Endothelial cell of umbilical vein (primary cell): ENCODE results near the gene CUBN. TPM values are rescaled to one million over a fixed set of nuclear protein-coding genes. Genes with fewer than 3 reads are reported as not detected.

Experiments
- BruUV-seq: library from RNA; stranded (reverse); fragments of 400-500 nt; replicated peaks from 2 replicates; lab custom pipeline; 2021; lab: Mats Ljungman, UMichigan
- CTCF ChIA-PET: fragments of 300-600, 350-600 bp; sonication (Branson Sonifier 250); formaldehyde crosslinking; loops from one replicate; lab custom pipeline; 2021; ENCODE audit warnings: antibody characterized with exemption, inconsistent platforms; lab: Charles Lee
- POLR2A ChIA-PET: fragments of 300-600, 350-600 bp; sonication (Branson Sonifier 250); formaldehyde crosslinking; loops from one replicate; lab custom pipeline; 2021; ENCODE audit warnings: antibody characterized with exemption, inconsistent platforms; lab: Charles Lee
- DNase-seq: peaks from one replicate; pipeline ENCODE4 v3.0.0-alpha.2; 2011; ENCODE audit warnings: low read depth, low spot score
- FAIRE-seq: peaks from 2 replicates; lab custom pipeline; 2011; peaks lifted over from hg19 to GRCh38; lab: Jason Lieb, UNC
- H2AFZ ChIP-seq: 2 replicates; pipeline ENCODE4 v1.6.0; 2012; ENCODE audit warnings: low read depth, low read length, control low read depth, inconsistent platforms
- H3K27ac ChIP-seq: 2 replicates; pipeline ENCODE4 v1.5.1; 2011; ENCODE audit warnings: low read depth, mild to moderate bottlenecking, control low read depth, low read length, moderate library complexity; ENCODE audit not compliant: insufficient read depth
- H3K27me3 ChIP-seq, 2 experiments: 2 replicates each; pipeline versions ENCODE4 v1.6.0 to v1.6.1; 2011; ENCODE audit warnings: low read length in 2 of 2, mixed read lengths in 1 of 2; ENCODE audit not compliant: control insufficient read depth in 2 of 2, insufficient read depth in 2 of 2
- H3K36me3 ChIP-seq, 2 experiments: 2 replicates in 1 of 2; 3 replicates in 1 of 2; pipeline ENCODE4 v1.5.1; 2011; ENCODE audit warnings: low read length in 2 of 2, mild to moderate bottlenecking in 1 of 2, moderate library complexity in 1 of 2; ENCODE audit not compliant: control insufficient read depth in 2 of 2, insufficient read depth in 2 of 2; ENCODE audit errors: extremely low read depth in 1 of 2
- H3K4me1 ChIP-seq: 3 replicates; pipeline ENCODE4 v1.5.1; 2011; ENCODE audit warnings: mild to moderate bottlenecking, low read length; ENCODE audit not compliant: control insufficient read depth, insufficient read depth; ENCODE audit errors: extremely low read depth
- H3K4me2 ChIP-seq: 2 replicates; pipeline ENCODE4 v1.6.1; 2011; ENCODE audit warnings: low read length, control low read depth, mixed read lengths; ENCODE audit not compliant: insufficient read depth
- H3K4me3 ChIP-seq, 3 experiments: fragments of 200-600 bp in 1 of 3; sonication (generic), shearing (Covaris generic) in 1 of 3; replicated peaks in 1 of 3; 2 replicates each; pipeline ENCODE4 v1.5.1; 2011 to 2016; ENCODE audit warnings: control low read depth in 3 of 3, low read length in 3 of 3, mild to moderate bottlenecking in 2 of 3, inconsistent platforms in 1 of 3, low read depth in 1 of 3, moderate library complexity in 1 of 3; ENCODE audit not compliant: insufficient read depth in 1 of 3
- H3K79me2 ChIP-seq: 2 replicates; pipeline ENCODE4 v1.6.0; 2012; ENCODE audit warnings: low read length, inconsistent platforms; ENCODE audit not compliant: control insufficient read depth, insufficient read depth
- H3K9ac ChIP-seq: replicated peaks from 2 replicates; pipeline ENCODE3; 2011; ENCODE audit warnings: low read length, control low read depth; ENCODE audit not compliant: insufficient read depth; ENCODE audit errors: extremely low read depth
- H3K9me1 ChIP-seq: replicated peaks from 3 replicates; pipeline ENCODE4 v1.6.0; 2011; ENCODE audit warnings: mild to moderate bottlenecking, low read length; ENCODE audit not compliant: control insufficient read depth, insufficient read depth; ENCODE audit errors: extremely low read depth
- H3K9me3 ChIP-seq: replicated peaks from 2 replicates; pipeline ENCODE4 v1.5.1; 2012; ENCODE audit warnings: low read length, inconsistent platforms; ENCODE audit not compliant: control insufficient read depth, insufficient read depth
- H4K20me1 ChIP-seq: replicated peaks from 2 replicates; pipeline ENCODE3; 2011; ENCODE audit warnings: mild to moderate bottlenecking, low read length; ENCODE audit not compliant: control insufficient read depth, insufficient read depth; ENCODE audit errors: extremely low read depth
- FOS ChIP-seq: IDR thresholded peaks from 2 replicates; pipeline ENCODE4 v1.6.1; 2011; ENCODE audit warnings: mild to moderate bottlenecking, low read length, moderate library complexity, borderline replicate concordance; ENCODE audit not compliant: insufficient read depth
- JUN ChIP-seq: IDR thresholded peaks from 2 replicates; pipeline ENCODE4 v1.6.1; 2011; ENCODE audit warnings: borderline replicate concordance, low read depth; ENCODE audit not compliant: insufficient read length, insufficient read depth
- MAX ChIP-seq: IDR thresholded peaks from 2 replicates; pipeline ENCODE4 v1.6.1; 2011; ENCODE audit not compliant: insufficient read depth, insufficient read length
- dilution Hi-C: fragments of 300-500 bp; cut with MboI; formaldehyde crosslinking; loops from one replicate; pipeline ENCODE4 v1.15.0; 2019; ENCODE audit warnings: low sequenced_read_pairs; ENCODE audit not compliant: extremely low pct_ligation_motif_present
- intact Hi-C: fragments of 100-400 bp; cut with micrococcal nuclease; formaldehyde crosslinking; loops from one replicate; pipeline ENCODE4 v1.10.0; 2022
- polyA plus RNA-seq, 4 experiments: library from polyadenylated mRNA; depleted of rRNA in 3 of 4; stranded (reverse) in 3 of 4; unstranded in 1 of 4; fragments of >200 nt; gene quantifications; 2 replicates each; pipeline versions ENCODE4 v1.2.1 to v1.2.3, GENCODE V29; 2011 to 2012; ENCODE audit warnings: missing spikeins in 1 of 4
- total RNA-seq: library from RNA; stranded (reverse); gene quantifications from 2 replicates; pipeline ENCODE4 v1.2.3, GENCODE V29; 2021

The CUBN gene
- total and polyA plus RNA-seq, 2 donors (not counting 3 experiments of a cell fraction or from before 2014, with no cell fraction given) = 2.7 to 4.6 TPM

GRCh38 chr10:16942381-16943078 lies 187.1 kb downstream of the CUBN start:
- FAIRE-seq = no peak
- Histone ChIP-seq H3K4me1 (peaks cover 20% of the 10 kb centered on the region), H3K9me1 (no peaks in the 10 kb centered on the region), H3K36me3 (no peaks in the 10 kb centered on the region), H2AFZ (peak overlapping the region; percentile 11), H3K27ac (no peak overlapping the region), H4K20me1 (no peaks in the 10 kb centered on the region), H3K4me2 (no peak overlapping the region), H3K4me3 (no peak overlapping the region), H3K9me3 (no peaks in the 10 kb centered on the region), H3K27me3 (no peaks in the 10 kb centered on the region), H3K9ac (no peak overlapping the region), H3K79me2 (no peaks in the 10 kb centered on the region)
- dilution Hi-C loops = no loop called here
- TF ChIP-seq MAX = no peak
- TF ChIP-seq FOS = no peak
- intact Hi-C loops = no loop called here
- no peak for DNase-seq
- ChIA-PET POLR2A (no interaction called here), CTCF (no interaction called here)
- BruUV-seq = no TSS peak

GRCh38 chr10:16941870-16942269 lies 187.7 kb downstream of the CUBN start:
- POLR2A ChIA-PET = no interaction called here
- no peaks in the 10 kb centered on the region for H3K27me3 ChIP-seq
- no peak for DNase-seq
- no peak overlapping the region for H3K9ac ChIP-seq
- no peak overlapping the region for H2AFZ ChIP-seq
- H3K9me3 ChIP-seq = no peaks in the 10 kb centered on the region
- dilution Hi-C loops = no loop called here
- H3K9me1 ChIP-seq = no peaks in the 10 kb centered on the region
- intact Hi-C loops = no loop called here
- peaks cover 20% of the 10 kb centered on the region for H3K4me1 ChIP-seq
- no peaks in the 10 kb centered on the region for H3K79me2 ChIP-seq
- H3K36me3 ChIP-seq = no peaks in the 10 kb centered on the region
- CTCF ChIA-PET = no interaction called here
- H3K4me2 ChIP-seq = no peak overlapping the region
- H4K20me1 ChIP-seq = no peaks in the 10 kb centered on the region
- no peak for FAIRE-seq
- no peak for TF ChIP-seq JUN
- TF ChIP-seq FOS = peak; percentile 20
- H3K27ac ChIP-seq = no peak overlapping the region
- BruUV-seq = no TSS peak
- no peak overlapping the region for H3K4me3 ChIP-seq
